Sigmoid colon (tissue), 4 donors: ENCODE measurements around the gene PLSCR5.

ENCODE experiments used
- CTCF ChIP-seq, 4 experiments: fragments of 450-650 bp in 3 of 4; fragments of 200-600 bp in 1 of 4; IDR thresholded peaks; one replicate each; pipeline ENCODE4 v1.5.1; 2016 to 2019; ENCODE audit warnings: antibody characterized with exemption in 4 of 4, mild to moderate bottlenecking in 3 of 4, moderate library complexity in 2 of 4
- POLR2AphosphoS5 ChIP-seq, 4 donors: sonication (generic); formaldehyde crosslinking; IDR thresholded peaks; one replicate each; pipeline ENCODE4 v1.6.1; 2017; ENCODE audit warnings: antibody characterized with exemption in 4 of 4

GRCh38 chr3:146589899-146590508 is 15.1 kb downstream of the PLSCR5 start:
- peak; percentile 41 to 47 (median 42) for TF ChIP-seq CTCF (IDR thresholded peaks at IDR 0.05)
- no peak for TF ChIP-seq POLR2AphosphoS5 (IDR thresholded peaks at IDR 0.05)
